Thymus (tissue), 11 donors: Measurements from ENCODE around the gene PRKCH. TPM values are rescaled to one million over a fixed set of nuclear protein-coding genes. Genes with fewer than 3 reads are reported as not detected.

Experiments used
- DNase-seq, 9 donors: peaks; one replicate each; pipeline ENCODE4 v3.0.0-alpha.2; 2013; ENCODE audit warnings: low spot score in 9 of 9, low read depth in 6 of 9, missing footprints in 1 of 9
- H3K27ac ChIP-seq, 2 donors: one replicate each; pipeline ENCODE4 v1.5.1; 2013; ENCODE audit warnings: control low read depth in 1 of 2, low read depth in 1 of 2, low read length in 1 of 2, mild to moderate bottlenecking in 1 of 2, moderate library complexity in 1 of 2
- H3K27me3 ChIP-seq, 2 donors: one replicate each; pipeline ENCODE4 v1.5.1; 2013; ENCODE audit warnings: low read length in 1 of 2; ENCODE audit not compliant: control insufficient read depth in 2 of 2, insufficient read depth in 1 of 2
- H3K36me3 ChIP-seq, 2 donors: one replicate each; pipeline ENCODE4 v1.5.1; 2013; ENCODE audit warnings: low read length in 1 of 2, mild to moderate bottlenecking in 1 of 2, moderate library complexity in 1 of 2; ENCODE audit not compliant: control insufficient read depth in 2 of 2, insufficient read depth in 2 of 2
- H3K4me1 ChIP-seq, 2 donors: one replicate each; pipeline ENCODE4 v1.5.1; 2013; ENCODE audit warnings: low read length in 2 of 2; ENCODE audit not compliant: control insufficient read depth in 2 of 2, insufficient read depth in 2 of 2
- H3K4me3 ChIP-seq, 2 donors: one replicate each; pipeline ENCODE4 v1.5.1; 2013; ENCODE audit warnings: low read length in 2 of 2, control low read depth in 1 of 2, mild to moderate bottlenecking in 1 of 2
- H3K9me3 ChIP-seq, 2 donors: one replicate each; pipeline ENCODE4 v1.5.1; 2013; ENCODE audit warnings: low read length in 1 of 2, mild to moderate bottlenecking in 1 of 2; ENCODE audit not compliant: control insufficient read depth in 2 of 2, insufficient read depth in 1 of 2
- WGBS: extraction: QIAGEN DNeasy Blood & Tissue Kit; methylation state at CpG from one replicate; pipeline ENCODE4 v1.1.7; 2013; 5-methylcytosine and 5-hydroxymethylcytosine counted together
- polyA plus RNA-seq: library from polyadenylated mRNA; stranded (reverse); fragments of 200-250 nt; gene quantifications from one replicate; pipeline ENCODE4 v1.2.3, GENCODE V29; 2013
- total RNA-seq: library from RNA; stranded (reverse); fragments of 120-200 nt; gene quantifications from one replicate; pipeline ENCODE4 v1.2.4, GENCODE V29; 2013
- donor health status: healthy.

The PRKCH gene
- total and polyA plus RNA-seq, 2 donors: 73.5 to 81.8 TPM

DNA sequence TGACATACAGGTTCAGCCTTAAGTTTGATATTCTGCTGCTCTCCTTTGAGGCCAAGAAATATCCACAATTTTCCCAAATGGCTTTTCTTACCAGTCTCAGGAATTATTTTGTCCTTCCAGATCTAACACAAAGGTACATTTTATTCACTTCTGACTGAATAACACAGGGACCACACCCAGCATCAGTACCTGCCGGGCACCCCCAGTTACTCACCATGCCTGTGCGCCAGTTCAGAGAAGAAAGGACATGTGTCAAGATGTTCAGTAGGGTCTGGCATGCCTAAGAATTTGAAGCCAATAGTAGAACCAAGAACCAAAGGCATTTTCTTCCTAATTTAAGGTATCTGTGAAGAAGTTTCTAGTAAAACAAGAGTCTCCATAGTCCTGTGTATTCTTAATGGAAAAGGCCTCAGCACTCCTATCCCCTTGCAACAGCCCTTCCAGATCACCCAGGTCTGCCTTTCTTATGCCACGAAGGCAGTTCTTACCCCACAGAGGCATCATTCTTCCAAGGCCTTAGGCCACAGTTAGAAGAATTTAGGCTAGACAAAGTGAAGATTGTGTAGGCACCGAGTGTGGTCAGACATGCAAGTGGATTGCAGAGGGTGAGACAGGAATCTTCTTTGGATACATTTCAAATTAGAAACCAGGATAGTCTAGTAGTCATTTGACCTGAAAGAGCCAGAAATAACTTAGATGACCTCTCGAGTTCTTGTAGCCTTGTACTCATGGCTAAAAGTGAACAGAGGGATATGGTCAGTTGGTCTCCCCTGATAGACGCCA is 233.9 kb downstream of the PRKCH start:
- Histone ChIP-seq H3K27me3 (no peaks in the 10 kb centered on the region), H3K36me3 (peaks cover 0 to 11% of the 10 kb centered on the region in 2 donors), H3K4me3 (no peak overlapping the region), H3K9me3 (no peaks in the 10 kb centered on the region), H3K4me1 (peaks cover 2 to 8% of the 10 kb centered on the region in 2 donors), H3K27ac (no peak overlapping the region)
- 81% methylated on average over 6 of the region's 6 CpGs for WGBS
- no peak for DNase-seq

DNA sequence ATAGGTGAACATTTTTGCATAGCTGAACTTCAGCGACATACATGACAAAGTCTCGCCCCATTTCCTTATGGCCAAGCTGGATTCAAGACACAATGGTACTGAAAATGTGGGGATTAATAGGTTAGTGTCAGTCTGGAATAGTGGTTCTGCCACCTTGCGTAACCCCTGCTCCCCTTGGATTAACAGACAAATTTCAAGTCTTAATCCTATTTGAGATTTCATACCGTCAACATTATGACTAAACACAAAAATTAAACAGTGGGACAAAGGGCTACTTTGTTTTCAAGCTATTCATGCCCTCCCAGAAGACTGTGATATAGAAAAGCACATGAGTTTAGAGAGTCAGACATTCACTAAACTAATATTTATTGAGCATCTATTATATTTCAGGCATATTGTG is 235.1 kb downstream of the PRKCH start:
- Histone ChIP-seq H3K27me3 (no peaks in the 10 kb centered on the region), H3K9me3 (no peaks in the 10 kb centered on the region), H3K4me1 (peaks cover 2 to 18% of the 10 kb centered on the region in 2 donors), H3K27ac (no peak overlapping the region), H3K4me3 (no peak overlapping the region), H3K36me3 (peaks cover 0 to 3% of the 10 kb centered on the region in 2 donors)
- no peak for DNase-seq
- WGBS: over 99% methylated on average over 4 of the region's 4 CpGs

DNA sequence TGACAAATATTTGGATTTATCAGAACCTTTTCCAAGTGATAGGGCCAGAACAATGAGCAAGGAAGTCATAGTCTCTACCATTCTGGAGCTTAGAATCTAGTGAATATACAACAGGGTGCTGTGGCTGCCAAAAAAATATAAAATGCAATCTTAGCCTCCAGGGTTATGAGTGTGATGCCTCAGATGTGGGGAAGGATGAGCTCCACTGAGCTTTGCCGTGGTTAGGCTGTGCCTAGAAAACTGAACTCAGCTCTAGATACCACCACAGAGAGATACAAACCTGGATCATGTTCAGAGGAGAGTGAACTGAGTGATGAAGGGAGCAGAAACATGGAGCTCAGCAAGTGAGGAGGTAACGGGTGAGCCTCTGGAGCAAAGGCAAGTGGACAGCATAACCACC is 235.9 kb downstream of the PRKCH start:
- no peak overlapping the region for H3K27ac ChIP-seq
- 46% methylated on average over 2 of the region's 2 CpGs for WGBS
- DNase-seq: peak in 2 of 9 donors; percentile 17 to 47
- H3K27me3 ChIP-seq: no peaks in the 10 kb centered on the region
- no peaks in the 10 kb centered on the region for H3K36me3 ChIP-seq
- no peaks in the 10 kb centered on the region for H3K9me3 ChIP-seq
- H3K4me1 ChIP-seq: peaks cover 2 to 23% of the 10 kb centered on the region in 2 donors
- H3K4me3 ChIP-seq: no peak overlapping the region

DNA sequence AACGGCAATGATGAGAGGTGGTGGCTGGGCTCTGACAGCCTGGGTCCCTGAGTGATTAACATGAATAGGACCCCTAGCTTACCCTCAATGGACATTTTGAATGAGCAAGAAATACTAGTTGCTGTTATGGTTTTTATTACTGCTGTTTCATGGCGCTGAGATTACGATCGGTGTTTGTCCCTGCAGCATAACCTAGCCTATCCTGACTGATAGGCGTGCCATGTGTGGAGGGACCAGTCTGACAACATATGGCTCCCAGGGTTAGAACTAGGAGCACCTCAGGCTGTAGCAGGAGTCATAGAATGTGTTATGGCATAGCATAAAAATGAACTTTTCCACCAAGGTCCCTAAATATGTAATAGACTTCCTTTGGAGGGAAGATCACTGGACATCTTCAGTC is 236.5 kb downstream of the PRKCH start:
- Histone ChIP-seq H3K9me3 (no peaks in the 10 kb centered on the region), H3K36me3 (no peaks in the 10 kb centered on the region), H3K27ac (no peak overlapping the region), H3K27me3 (no peaks in the 10 kb centered on the region), H3K4me1 (peaks cover under 1 to 26% of the 10 kb centered on the region in 2 donors), H3K4me3 (no peak overlapping the region)
- no peak for DNase-seq
- 98% methylated on average over 5 of the region's 5 CpGs for WGBS

DNA sequence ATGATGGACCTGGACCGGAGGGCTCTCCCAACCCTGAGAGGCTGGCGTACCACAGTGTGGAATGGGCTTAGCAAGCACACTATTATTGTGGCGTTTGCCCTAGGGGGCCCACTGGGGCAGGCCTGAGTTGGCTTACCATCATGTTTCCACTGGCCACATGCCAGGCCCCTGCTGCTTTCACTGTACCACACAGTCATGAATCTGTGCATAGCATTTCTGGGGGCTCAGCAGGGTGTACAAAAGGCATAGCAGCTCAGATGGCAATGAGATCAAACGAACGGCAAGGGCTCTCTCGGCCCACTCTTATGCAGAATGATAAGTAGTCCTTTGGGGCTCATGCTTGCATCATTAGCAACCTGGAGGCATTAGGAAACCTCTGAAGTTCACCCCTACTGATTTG is 236.9 kb downstream of the PRKCH start:
- Histone ChIP-seq H3K27me3 (no peaks in the 10 kb centered on the region), H3K36me3 (no peaks in the 10 kb centered on the region), H3K4me1 (peaks cover 0 to 26% of the 10 kb centered on the region in 2 donors), H3K4me3 (no peak overlapping the region), H3K9me3 (no peaks in the 10 kb centered on the region), H3K27ac (no peak overlapping the region)
- WGBS: 97% methylated on average over 6 of the region's 6 CpGs
- DNase-seq: no peak

DNA sequence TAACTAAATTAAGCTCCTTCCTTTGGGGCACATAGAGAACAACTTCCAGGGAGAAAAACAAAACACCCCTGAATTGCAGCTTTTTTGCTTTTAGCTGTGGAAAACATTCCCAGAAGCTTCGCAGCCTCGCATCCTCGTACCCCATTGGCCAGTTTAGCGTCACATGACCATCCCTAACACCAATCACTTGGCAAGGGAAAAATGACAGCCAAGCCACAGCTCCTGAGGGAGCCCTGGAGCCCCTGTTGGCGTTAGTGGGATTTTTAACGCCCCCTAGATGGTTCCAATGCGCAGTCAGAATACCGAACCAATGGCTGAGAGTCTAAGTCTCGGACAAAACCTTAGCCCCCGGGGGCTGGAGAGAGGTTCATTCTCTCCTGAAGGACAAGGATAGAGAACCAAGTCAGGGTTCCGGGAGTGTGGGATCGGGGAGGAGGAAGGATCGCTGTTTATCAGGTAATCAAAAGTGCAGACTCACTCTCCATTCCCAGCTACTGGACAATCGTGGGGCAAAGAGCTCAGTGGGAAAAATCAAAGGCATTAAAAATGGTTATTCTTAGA is 238.3 kb downstream of the PRKCH start:
- no peaks in the 10 kb centered on the region for H3K36me3 ChIP-seq
- DNase-seq: no peak
- H3K4me3 ChIP-seq: no peak overlapping the region
- 98% methylated on average over 14 of the region's 14 CpGs for whole genome bisulfite sequencing
- H3K9me3 ChIP-seq: no peaks in the 10 kb centered on the region
- no peaks in the 10 kb centered on the region for H3K27me3 ChIP-seq
- no peak overlapping the region for H3K27ac ChIP-seq
- H3K4me1 ChIP-seq: peaks cover 0 to 39% of the 10 kb centered on the region in 2 donors

DNA sequence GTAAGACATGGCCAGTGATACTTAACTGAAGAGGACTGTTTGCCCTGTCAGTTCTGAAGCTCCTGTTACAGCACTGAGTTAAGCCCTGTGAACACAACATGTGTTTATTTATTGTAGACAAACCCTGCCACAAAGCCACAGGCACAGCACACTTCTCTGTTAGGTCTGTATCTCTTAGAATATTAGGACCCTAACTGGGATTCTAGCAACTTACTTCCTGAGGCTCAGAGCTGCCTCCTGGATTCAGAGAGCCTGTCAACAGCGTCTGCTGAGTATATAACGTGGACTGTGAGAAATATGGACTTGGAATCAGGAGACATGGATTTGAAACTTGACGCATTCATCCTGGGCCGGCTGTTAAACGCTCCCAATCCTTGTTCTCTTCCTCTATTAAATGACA is 238.9 kb downstream of the PRKCH start:
- no peaks in the 10 kb centered on the region for H3K9me3 ChIP-seq
- no peaks in the 10 kb centered on the region for H3K27me3 ChIP-seq
- no peak overlapping the region for H3K4me3 ChIP-seq
- H3K4me1 ChIP-seq: peaks cover 0 to 41% of the 10 kb centered on the region in 2 donors
- WGBS: 77% methylated on average over 5 of the region's 5 CpGs
- no peak for DNase-seq
- H3K36me3 ChIP-seq: no peaks in the 10 kb centered on the region
- no peak overlapping the region for H3K27ac ChIP-seq

DNA sequence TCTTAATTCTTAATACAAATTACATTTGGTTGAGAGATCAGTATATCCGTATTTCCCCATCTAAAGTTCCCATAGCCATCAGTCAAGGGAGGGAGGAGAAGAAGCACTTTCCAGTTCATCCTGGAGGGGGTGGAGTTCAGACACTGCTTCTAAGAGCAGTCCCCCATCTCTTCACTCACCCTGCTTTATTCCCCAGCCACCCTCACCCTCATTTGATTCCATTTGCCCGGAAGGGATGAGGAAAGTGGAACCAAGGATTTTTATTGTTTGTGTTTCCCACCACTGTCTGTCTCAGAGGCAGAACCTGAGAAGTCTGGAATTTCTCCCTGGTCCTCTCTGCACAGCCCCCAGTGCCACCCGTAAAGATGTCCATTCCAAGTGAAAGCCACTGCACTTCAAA is 239.7 kb downstream of the PRKCH start:
- Histone ChIP-seq H3K36me3 (no peaks in the 10 kb centered on the region), H3K27ac (peak overlapping the region; percentile 36 to 57), H3K4me1 (peaks cover 0 to 41% of the 10 kb centered on the region in 2 donors), H3K27me3 (no peaks in the 10 kb centered on the region), H3K4me3 (no peak overlapping the region), H3K9me3 (no peaks in the 10 kb centered on the region)
- DNase-seq: no peak
- 92% methylated on average over 3 of the region's 3 CpGs for WGBS

DNA sequence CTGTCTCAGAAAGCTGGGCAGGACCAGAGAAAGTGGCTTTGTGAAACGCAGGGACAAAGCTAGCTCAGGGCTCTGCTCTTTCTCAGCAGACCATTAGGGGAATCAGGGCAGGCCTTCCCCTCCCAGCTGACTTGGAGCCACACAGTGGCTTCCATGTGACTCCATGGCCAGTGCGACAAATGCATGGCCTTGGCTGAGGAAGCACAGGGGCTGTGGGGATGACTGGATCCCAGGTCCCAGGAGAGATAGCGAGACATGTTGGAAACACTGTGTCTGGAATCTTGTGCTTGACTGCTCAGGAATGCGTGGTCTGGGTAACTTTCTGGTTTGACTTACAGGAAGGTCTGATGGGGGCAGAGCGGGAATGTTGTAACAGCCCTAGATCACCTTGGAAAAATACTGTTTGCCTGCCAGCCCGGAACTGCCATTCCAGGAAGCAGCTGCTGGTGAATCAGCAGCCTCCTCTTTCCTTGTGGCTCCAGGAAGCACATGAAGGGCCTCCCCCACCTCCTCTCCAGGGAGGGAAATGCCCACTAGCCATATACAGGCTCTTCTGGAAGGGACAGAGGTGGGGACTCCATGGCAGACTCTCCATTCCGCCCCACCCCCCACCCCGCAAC is 240.4 kb downstream of the PRKCH start:
- WGBS: 87% methylated on average over 8 of the region's 8 CpGs

More for the DNA sequence above, 240.4 kb downstream of the PRKCH start:
- no peaks in the 10 kb centered on the region for H3K36me3 ChIP-seq
- peaks cover 0 to 41% of the 10 kb centered on the region in 2 donors for H3K4me1 ChIP-seq
- DNase-seq: no peak
- peak overlapping the region; percentile 37 to 57 for H3K27ac ChIP-seq
- H3K4me3 ChIP-seq: no peak overlapping the region
- H3K27me3 ChIP-seq: peaks cover 0 to 2% of the 10 kb centered on the region in 2 donors
- no peaks in the 10 kb centered on the region for H3K9me3 ChIP-seq
